GM12891 (cell line): Measurements from ENCODE around the gene PDP2.

Experiments
- PAX5 ChIP-seq: IDR thresholded peaks from 2 replicates; pipeline ENCODE4 v1.6.1; 2011; ENCODE audit warnings: low read length, moderate library complexity, mild to moderate bottlenecking; ENCODE audit not compliant: insufficient read depth, severe bottlenecking
- POLR2A ChIP-seq: IDR thresholded peaks from 2 replicates; pipeline ENCODE4 v1.6.1; 2011; ENCODE audit warnings: low read depth, low read length, control low read depth
- TAF1 ChIP-seq: IDR thresholded peaks from 2 replicates; pipeline ENCODE4 v1.6.1; 2011; ENCODE audit warnings: low read depth, low read length, control low read depth

GRCh38 chr16:66849549-66849948 lies 30.8 kb upstream of the PDP2 start:
- no peak for TF ChIP-seq PAX5
- TF ChIP-seq TAF1, result no peak
- TF ChIP-seq POLR2A, result no peak
